Astrocyte of the cerebellum (primary cell): ENCODE results near the gene RNF144B.

Source experiments
- DNase-seq: peaks from one replicate; pipeline ENCODE4 v3.0.0-alpha.2; 2011; ENCODE audit warnings: low read depth
- H3K4me3 ChIP-seq: 2 replicates; pipeline ENCODE4 v1.5.1; 2011; ENCODE audit warnings: mild to moderate bottlenecking, low read depth, low read length, moderate library complexity
- in situ Hi-C: cut with HindIII; loops from 2 replicates; pipeline ENCODE4 v1.10.0; 2017; ENCODE audit warnings: low sequenced_read_pairs
- TF ChIP-seq, protein P1 (sequence below): IDR thresholded peaks from 2 replicates; pipeline ENCODE4 v1.5.1; 2012; ENCODE audit warnings: low read length, low read depth, moderate library complexity, mild to moderate bottlenecking; ENCODE audit errors: missing control alignments

Gene RNF144B

DNA sequence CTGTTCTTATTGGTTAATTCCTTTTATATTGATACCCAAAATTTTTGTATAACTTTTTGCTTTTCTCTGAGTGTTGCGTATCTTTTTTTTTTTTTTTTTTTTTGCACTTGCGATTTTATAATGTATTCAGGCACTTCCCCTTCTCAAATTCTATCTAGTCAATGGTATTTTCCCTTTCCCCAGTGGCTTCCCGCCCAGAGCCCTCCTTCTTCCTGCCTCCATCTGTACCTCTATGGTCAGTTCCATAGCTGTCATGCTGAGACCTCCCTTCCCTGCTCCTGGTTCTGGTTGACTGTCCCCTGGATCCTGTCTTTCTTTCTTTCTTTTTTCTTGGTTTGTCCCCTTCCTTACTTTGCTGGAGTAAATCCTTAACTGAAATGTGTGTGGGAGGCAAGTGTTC is 94.7 kb downstream of the RNF144B start:
- in situ Hi-C loops = no loop called here
- TF ChIP-seq, protein P1, sequence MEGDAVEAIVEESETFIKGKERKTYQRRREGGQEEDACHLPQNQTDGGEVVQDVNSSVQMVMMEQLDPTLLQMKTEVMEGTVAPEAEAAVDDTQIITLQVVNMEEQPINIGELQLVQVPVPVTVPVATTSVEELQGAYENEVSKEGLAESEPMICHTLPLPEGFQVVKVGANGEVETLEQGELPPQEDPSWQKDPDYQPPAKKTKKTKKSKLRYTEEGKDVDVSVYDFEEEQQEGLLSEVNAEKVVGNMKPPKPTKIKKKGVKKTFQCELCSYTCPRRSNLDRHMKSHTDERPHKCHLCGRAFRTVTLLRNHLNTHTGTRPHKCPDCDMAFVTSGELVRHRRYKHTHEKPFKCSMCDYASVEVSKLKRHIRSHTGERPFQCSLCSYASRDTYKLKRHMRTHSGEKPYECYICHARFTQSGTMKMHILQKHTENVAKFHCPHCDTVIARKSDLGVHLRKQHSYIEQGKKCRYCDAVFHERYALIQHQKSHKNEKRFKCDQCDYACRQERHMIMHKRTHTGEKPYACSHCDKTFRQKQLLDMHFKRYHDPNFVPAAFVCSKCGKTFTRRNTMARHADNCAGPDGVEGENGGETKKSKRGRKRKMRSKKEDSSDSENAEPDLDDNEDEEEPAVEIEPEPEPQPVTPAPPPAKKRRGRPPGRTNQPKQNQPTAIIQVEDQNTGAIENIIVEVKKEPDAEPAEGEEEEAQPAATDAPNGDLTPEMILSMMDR = no peak
- H3K4me3 ChIP-seq = no peak overlapping the region
- DNase-seq = no peak

DNA sequence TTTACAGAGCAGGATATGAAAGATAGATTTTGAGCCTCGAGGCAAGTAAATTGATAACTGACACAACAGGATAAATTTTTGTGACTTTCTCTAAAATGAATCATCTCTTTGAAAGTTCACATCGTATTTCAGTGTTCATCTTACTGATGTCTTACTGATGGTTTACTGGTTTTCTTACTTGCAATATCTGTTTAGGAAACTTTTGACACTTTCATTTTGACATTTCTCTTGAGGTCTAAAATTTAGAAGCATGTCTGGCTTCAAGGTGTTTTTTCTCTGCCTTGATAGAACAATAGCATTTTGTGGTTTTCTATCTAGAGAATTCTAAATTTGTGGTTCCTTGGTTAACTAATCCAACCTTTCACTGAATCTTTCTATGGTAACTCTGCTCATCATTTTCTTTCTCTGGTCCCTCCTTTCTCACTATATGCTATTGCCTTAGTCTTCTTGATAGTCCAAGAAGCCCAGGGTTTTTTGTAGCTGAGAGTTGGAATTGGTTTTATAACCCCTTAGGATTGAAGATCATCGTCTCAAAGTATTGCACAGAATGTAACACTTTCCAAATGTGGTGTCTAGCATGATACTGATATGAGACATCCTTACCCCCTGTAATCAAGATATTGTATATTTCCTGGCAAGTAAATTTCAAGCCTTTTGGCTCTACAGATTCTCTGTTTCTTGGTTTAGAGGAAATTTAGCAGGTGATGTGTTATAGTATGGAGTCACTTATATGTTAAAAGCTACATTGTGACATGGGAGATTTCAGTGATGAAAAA is 98.7 kb downstream of the RNF144B start:
- no peak overlapping the region for H3K4me3 ChIP-seq
- DNase-seq = no peak
- TF ChIP-seq, protein P1 = no peak
- in situ Hi-C loops = no loop called here

DNA sequence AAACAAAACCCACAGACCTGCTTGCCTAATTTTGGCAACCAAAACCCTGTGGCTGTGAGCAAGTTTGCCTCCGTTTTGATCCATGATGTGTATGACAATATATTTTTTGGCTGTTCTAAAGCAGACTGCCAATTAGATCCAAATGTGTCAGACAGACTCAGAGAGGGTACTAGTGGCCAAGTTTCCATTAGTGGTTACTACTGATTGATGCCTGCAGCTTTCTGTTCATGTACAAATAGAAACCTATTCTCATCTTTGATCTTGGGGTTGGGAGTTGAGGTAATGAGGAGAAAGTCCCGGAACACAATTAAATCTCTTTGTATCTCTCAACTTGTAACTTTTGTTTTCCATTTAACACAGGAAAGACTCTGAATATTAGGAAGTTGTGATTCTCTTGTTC is 100.9 kb downstream of the RNF144B start:
- DNase-seq = no peak
- TF ChIP-seq, protein P1 = no peak
- no peak overlapping the region for H3K4me3 ChIP-seq

DNA sequence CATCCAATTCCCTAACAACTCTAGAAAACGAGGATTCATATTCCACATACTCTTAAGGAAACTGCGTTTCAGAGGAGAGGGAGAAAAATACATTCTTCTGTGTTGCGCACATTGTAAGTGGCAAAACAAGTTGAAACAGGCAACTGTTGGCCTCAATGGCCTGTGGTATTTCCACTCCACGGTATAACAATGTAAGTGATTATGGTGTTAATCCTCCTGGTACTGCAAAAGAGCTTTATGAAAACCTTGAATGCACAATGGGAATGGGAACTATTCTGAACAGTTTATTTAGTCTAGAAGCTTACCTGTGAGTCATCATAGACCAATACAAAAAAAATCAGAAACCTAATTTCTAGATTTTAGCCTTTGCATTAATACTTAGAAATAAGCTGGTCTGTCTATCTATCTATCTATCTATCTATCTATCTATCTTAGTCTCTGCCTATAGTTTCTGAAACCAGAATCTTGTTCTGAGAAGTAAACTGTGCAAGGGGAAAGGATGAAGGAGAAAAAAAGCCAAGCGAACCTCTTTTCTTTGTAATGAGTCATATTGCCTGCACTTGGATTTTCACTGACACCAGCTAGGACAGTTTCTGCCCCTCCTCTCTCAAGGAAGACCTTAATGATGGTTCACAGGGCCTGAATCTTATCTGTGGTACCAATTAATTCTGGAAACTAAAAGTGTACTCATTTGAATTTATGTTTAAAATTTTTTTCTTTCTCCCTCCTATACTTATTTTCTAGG is 101.5 kb downstream of the RNF144B start:
- peak; percentile 49 for DNase-seq
- TF ChIP-seq, protein P1 = no peak
- in situ Hi-C loops = no loop called here
- H3K4me3 ChIP-seq = no peak overlapping the region

More for the DNA sequence above, 100.9 kb downstream of the RNF144B start:
- in situ Hi-C loops = no loop called here

DNA sequence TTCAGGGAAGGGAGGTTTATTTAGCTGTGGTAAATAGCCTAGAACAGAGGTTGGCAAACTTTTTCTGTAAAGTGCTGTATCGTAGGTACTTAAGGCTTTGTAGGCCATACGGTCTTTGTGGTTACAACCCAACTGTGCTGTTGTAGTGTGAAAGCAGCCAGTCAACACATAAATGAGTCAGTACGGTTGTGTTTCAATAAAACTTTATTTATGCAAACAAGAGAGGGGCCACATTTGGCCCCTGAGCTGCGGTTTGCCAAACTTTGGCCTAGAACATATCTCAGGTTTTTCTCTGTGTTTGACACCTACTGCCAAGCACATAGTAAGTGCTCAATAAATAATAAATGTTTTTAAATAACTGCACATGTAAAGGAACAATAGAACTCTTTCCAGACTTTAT is 102.2 kb downstream of the RNF144B start:
- no peak for DNase-seq
- in situ Hi-C loops = no loop called here
- no peak overlapping the region for H3K4me3 ChIP-seq
- TF ChIP-seq, protein P1 = no peak

DNA sequence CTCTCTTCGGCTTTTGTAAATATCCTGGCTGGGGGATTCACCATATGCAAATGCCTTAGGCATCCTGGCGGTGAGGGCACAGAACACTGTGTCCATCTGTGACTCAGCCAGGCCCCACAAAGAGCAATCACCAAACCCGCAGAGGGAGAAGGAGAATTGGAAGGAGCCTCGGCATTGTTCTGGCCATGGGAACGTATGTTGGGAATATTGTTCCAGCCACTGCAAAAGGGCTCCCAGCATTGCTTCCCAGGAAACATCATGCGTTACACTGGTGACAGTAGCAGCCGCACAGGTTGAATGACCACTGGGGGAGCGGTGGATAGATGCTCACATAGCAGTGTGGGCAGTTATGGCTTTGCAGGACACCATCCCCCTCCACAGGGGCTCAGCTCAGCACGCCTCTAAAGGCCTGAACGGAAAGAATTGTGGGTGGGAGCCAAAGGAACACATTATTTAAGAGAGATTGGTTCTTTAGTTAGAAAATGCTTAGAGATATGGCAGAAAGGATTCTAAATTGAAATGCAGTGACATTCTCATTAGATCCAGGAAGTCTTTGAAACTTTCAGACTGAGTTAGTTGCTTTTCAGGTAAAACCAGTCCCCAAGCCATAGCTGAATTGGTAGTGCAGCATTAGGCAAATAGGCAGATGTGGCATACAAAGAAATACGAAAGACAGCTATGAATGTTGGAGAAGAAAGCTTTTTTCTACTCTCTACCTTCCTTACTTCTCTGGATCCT is 104.3 kb downstream of the RNF144B start:
- DNase-seq = peak; percentile 82
- TF ChIP-seq, protein P1 = peak; percentile 15
- in situ Hi-C loops = no loop called here
- no peak overlapping the region for H3K4me3 ChIP-seq
